Measurements from ENCODE around the gene SMIM12. TPM values are rescaled to one million over a fixed set of nuclear protein-coding genes. Genes with fewer than 3 reads are reported as not detected.
"Not testable (repeated sequence)": the region's sequence is repeated elsewhere in the genome, so short reads cannot be mapped to it uniquely, and the experiment has no call there.

Gene SMIM12
- total RNA-seq, 1 donor from 2014 or later, result 49.2 TPM

GRCh38 chr1:34843392-34844251 lies 15.9 kb downstream of the SMIM12 start:
- DNase-seq, result peak; percentile 68

- DNase-seq, result peak; percentile 76
These were observed 16.6 kb downstream of the SMIM12 start for GRCh38 chr1:34842952-34843371.

DNA sequence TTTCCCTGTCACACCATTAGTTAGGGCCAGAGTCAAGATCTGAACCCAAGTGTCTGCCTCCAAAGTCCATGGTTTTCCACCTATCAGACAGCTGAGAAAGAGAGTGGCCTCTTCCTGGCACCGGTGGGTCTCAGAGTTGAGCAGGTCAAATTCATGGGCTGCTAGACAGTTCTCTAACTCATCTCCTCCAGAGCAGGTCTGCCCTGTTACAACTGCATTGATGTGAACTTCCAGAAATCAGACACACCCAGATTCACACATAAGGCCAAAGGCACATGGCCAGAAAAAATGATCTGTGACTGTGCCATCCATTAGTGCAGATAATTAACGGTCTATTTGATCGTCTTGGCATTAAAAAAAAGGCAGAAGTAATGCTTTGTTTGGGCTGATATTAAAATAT lies 17.5 kb downstream of the SMIM12 start:
- DNase-seq, result no peak

DNA sequence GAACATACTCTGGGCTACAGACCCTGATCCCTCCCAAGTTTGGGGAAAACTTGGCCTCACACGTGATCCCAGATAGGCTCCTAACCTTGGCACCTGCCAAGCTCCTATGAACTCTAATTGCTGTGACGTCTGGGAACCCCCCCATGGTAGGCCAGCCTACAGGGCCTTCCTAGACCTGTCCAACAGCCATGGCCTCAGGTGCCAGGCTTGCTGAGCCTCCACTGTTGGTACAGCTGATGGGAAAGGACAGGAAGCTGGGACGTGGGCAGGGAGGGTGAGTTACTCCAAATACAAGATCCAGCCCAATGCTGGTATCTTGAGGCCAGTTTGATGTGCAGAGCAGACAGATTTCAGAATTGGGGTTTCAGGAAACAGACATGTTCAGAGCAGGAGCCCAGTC lies 19.1 kb downstream of the SMIM12 start:
- no peak for DNase-seq

- no peak for DNase-seq
These were observed 19.8 kb downstream of the SMIM12 start for GRCh38 chr1:34839526-34840305.

GRCh38 chr1:34833711-34834110 lies 25.8 kb downstream of the SMIM12 start:
- DNase-seq, result no peak

DNA sequence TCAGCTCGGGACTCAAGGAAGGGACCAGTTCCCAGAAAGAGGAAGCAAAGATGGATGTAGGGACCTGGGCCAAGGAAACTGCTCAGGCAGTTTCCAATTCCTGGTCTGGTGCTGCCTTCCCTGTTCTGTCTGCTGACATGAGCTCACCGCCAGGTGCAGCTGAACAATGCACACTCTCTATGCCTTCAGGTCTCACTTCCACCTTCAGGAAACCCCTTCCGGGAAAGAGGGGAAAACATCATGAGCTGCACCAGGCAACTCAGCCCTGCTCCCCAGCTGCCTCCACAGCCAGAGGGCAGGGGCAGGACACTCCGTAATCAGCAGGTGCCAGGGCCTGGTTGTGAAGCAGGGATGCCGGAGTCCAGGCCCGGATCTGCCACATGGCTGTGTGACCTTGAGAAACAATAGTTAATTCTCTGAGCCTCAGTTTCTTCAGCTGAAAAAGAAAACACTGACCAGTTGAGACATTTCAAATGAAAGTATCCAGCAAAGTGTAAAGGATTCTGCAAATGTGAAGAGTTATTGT lies 27.8 kb downstream of the SMIM12 start:
- DNase-seq, result peak; percentile 67

DNA sequence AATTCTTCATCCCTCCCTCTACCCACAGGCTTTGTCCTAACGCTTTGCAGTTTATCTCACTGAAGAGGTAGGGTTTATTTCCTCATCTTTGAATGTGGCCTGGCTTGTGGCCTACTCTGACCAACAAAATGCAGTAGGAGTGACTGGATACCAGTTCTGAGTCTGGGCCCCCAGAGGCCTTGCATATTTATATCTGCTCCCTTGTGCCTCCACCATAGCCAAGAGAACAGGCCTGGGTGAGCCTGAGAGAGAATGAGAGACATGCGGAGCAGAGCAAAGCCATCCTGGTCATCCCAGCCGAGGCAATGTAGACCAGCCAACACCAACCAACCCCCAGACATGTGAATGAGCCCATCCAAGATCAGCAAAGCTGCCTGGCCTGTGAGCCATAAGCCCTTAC lies 30.3 kb downstream of the SMIM12 start:
- no peak for DNase-seq

GRCh38 chr1:34828611-34829010 lies 30.9 kb downstream of the SMIM12 start:
- no peak for DNase-seq

DNA sequence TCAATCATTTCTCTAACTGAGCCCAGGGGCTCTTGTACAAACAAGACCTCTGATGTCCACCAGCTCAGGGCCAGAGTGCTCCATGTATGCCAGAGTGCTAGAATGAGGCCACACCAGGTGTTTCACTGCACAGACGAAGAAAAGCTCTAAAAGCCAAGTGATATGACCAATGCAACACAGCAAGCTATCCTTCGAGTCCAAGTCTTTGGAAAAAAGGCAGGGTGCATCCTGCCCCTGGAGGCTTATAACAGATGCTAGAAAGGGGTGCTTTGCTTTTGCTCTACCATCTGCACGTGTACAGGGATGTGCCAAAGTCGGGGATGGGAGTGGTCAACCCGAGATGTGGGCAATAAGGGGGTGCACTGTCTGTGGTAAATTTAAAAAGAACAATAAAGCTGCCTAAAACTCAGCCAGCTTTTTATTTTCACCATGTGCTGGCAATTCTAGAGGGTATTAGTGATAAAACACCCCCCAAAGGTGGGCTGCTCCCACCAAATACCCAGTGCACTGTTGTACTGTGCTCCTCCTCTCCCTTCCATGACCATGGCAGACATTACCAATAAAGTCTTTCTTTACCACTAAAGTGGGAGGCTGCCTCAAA lies 32.1 kb downstream of the SMIM12 start:
- DNase-seq, result no peak

- DNase-seq, result peak; percentile 68
These were observed 34.0 kb downstream of the SMIM12 start for GRCh38 chr1:34825455-34826091.

DNA sequence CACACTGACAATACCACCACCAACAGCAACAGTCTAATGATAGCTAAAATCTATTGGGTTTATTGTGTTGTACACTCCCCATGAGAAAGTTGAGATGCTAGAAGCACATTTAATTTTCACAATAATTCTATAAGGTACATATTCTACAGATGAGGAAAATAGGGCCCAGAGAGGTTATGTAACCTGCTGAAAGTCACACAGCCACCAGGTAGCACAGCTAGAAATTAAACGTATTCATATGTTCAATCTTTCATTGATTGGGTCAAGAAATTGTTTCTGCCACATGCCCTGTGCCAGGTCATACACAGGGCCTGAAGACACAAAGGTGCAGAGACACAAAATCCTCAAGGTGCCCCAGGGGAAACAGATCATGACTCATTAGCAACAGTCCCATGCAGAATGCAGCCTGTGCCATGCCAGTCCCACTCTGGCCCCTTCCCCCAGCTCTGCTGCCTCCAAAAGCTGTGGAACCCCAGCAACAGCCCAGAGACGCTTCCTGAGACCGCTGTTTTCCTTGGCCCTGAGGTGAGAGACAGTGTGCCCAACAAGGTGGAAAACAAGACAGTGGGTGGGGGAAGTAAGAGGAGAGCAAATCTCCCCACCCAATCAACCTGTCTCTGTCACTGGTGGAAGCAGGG lies 34.6 kb downstream of the SMIM12 start:
- no peak for DNase-seq

- no peak for DNase-seq
These were observed 37.3 kb downstream of the SMIM12 start for GRCh38 chr1:34822202-34822601.

GRCh38 chr1:34818862-34819261 lies 40.7 kb downstream of the SMIM12 start:
- DNase-seq, result not testable (repeated sequence)

DNA sequence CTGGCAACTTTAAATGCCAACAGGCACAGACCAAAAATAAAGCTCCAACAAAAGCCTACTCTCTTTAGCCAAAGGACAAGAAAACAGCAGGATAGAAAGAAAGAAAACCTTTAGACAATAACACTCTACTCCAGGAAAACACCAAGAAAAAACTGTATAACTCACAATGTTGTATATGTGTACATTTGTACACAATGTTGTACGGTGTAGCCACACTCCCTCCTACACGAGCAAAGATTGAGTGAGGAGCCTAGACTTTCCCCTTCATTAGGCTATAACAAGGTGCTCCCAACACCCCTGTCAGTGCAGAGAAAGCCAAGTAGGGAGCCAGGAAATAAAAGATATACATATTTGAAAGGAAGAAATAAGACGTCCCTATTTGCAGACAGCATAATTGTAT lies 42.8 kb downstream of the SMIM12 start:
- no peak for DNase-seq

GRCh38 chr1:34816332-34816731 lies 43.2 kb downstream of the SMIM12 start:
- no peak for DNase-seq

DNA sequence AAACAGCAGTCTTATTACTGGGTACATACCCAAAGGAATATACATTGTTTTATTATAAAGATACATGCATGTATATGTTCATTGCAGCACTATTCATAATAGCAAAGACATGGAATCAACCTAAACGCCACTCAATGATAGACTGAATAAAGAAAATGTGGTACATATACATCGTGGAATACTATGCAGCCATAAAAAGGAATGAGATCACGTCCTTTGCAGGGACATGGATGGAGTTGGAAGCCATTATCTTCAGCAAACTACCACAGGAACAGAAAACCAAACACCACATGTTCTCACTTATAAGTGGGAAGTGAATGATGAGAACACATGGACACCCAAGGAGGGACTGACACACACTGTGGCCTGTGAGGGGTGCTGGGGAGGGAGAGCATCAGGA lies 48.8 kb downstream of the SMIM12 start:
- not testable (repeated sequence) for DNase-seq

DNA sequence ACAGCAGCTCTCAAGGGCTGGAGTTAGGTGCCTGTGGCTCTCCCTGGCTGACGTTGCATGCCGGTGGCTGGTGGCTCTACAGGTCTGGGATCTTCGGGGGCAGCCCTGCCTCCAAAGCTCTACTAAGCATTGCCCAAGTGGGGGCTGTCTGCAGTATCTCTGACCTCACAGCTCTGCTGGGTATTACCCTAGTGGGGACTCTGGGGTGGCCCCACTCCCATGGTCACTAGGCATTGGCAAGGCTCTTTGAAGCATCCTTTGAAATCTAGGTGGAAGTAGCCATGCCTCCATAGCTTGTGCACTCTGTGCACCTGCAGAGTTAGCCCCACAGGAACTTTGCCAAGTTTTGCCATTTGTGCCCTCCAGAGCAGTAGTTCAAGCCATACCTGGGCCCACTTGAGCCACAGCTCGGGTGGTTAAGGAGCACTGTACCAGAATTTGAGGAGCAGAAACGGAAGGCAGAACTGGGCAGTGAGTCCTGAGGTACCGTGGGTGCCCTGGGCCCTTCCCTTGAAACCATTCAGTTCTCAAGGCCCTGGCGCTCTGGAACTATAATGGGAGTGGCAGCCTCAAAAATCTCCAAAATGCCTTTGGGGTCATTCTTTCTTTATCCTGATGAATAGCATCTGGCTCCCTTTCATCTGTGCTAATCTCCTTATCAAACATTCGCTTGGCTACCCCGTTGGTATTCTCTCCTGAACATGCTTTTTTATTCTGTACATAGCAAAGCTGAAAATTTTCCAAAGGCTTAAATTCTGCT lies 51.3 kb downstream of the SMIM12 start:
- no peak for DNase-seq

DNA sequence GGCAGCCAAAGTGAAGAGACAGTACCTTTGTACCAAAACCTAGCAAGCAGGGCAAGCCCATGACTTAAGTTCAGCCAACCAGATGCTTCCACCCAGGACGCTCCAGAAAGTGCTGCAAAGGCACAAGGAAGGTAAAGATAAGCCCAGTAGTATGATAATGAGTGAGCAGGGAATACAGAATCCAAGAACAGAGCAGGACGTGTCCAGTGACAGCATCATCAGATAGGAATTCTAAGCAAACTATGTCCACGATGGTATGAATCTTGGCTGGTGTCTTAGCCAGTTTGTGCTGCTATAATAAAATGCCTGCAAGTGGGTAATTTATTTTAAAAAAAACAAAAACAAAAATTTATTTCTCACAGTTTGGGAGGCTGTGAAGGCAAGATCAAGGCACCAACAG lies 53.2 kb downstream of the SMIM12 start:
- DNase-seq, result no peak

GRCh38 chr1:34803770-34804169 lies 55.8 kb downstream of the SMIM12 start:
- no peak for DNase-seq

All from dermis blood vessel endothelial cell (primary cell).